DMS79 treated with DMSO at 0.1 percent for 48 hours (cell line): ENCODE measurements around the gene HELZ2.

Experiments used
- DNase-seq: peaks from one replicate; lab custom pipeline; 2025; lab: John Stamatoyannopoulos, UW

The HELZ2 gene

DNA sequence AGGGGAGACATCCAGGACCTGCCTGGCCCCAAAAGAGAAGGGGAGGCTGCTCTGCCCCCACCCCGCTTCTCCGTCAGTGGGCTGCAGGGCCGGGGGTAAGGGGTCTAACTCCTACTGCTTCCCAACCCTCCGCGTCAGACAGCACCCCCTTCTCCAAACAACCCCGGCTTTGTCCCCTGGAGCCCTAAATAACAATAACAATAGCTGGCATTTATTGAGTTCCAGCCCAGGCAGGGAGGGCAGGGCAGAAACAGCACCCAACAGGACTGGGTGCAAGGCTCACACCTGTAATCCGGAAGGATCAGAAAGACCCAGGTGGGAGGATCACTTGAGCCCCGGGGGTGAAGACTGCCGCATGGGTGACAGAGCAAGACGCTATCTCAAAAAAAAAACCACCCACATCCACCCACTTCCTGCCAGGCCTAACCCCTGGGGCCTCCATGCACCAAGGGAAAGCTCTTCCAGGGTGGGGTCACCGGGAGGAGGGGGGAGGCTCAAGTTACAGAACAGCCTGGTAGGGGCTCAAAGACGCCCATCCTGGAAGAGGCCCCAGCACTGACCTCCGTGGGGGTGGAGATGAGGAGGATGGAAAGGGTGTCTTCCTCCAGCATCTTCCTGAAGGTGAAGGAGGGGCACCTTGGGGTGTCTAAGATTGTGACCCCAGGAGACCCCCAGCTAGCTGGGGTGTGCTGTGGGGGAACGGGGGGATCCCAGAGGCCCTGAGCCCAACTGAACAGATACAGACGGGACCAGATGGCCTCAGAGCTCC is 21.4 kb downstream of the HELZ2 start:
- no peak for DNase-seq

DNA sequence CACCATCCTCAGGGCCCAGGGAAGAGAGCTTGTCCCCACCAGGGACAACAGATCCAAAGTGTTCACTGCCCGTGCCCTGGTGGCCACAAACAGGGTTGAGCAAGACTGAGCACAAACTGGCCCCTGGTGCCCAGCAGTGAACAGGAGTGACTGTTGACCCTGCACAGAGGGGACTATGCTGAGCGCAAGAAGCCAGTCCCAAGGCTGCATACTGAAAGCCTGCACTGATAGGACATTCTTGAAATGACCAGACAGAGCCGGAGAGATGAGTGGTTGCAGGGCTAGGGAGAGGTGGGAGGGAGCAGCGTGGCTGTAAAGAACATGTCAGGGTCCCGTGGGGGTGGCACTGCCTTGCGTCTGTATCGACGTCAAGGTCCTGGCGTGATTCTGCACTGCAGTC is 23.0 kb downstream of the HELZ2 start:
- no peak for DNase-seq

DNA sequence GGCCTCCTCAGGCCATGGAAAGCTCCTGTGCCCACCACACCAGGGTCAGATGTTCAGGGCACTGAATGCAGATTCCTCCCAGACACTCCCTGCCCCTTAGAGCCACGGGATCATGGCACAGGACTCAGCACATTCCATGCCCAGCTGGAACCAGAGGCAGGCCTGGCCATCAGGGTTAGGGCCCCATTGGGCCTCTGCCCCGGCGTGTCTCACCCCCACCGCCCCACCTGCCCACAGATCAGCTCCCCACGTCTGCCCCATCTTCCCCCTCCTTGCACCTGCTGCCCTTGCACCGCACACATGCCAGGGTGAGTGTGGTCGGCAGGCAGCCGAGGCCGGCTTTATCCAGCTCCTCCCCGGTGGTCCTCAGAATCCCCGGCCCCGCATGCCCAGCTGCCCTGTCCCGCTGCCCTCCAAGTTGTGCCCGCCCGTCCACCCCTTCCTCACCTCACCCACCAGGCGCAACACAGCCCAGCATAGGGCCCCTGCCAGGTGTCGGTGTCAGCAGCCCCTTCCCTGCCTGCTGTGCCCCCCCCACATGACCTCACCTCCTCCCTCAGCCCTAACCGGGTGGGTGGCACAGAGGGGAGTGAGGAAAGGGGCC is 24.3 kb downstream of the HELZ2 start:
- DNase-seq = no peak

DNA sequence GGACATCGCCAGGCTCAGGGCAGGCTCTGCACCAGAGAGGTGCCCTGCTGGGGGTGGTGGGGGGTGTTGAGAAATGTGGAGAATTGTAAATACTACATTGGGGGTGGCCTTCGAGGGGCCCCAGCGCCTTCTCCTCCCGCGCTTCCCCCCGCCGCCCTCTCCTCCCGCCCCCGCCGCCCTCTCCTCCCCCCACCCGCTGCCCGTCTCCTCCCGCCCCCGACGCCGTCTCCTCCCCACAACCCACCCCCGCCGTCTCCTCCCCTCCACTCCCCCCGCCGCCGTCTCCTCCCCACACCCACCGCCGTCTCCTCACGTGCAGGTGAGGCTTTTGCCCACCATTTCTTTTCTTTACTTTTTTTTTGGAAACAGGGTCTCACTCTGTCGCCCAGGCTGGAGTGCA is 25.0 kb downstream of the HELZ2 start:
- DNase-seq = no peak

DNA sequence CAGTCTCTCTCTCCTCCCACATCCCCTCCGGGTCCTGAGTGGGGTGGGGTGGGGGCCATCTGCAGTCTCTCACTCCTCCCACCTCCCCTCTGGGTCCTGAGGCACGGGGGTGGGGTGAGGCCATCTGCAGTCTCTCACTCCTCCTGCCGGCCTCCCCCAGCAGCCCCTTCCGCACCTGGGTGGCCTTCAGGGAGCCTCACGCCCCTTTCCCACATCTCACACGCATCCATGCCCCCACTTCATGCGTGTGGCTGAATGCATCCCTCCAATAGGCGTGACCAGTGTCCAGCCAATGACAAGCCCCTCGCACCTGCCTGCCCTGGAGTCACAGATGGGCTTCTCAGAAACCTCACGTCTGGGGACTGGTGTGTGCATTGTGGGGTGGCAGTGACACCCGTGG is 25.5 kb downstream of the HELZ2 start:
- no peak for DNase-seq

DNA sequence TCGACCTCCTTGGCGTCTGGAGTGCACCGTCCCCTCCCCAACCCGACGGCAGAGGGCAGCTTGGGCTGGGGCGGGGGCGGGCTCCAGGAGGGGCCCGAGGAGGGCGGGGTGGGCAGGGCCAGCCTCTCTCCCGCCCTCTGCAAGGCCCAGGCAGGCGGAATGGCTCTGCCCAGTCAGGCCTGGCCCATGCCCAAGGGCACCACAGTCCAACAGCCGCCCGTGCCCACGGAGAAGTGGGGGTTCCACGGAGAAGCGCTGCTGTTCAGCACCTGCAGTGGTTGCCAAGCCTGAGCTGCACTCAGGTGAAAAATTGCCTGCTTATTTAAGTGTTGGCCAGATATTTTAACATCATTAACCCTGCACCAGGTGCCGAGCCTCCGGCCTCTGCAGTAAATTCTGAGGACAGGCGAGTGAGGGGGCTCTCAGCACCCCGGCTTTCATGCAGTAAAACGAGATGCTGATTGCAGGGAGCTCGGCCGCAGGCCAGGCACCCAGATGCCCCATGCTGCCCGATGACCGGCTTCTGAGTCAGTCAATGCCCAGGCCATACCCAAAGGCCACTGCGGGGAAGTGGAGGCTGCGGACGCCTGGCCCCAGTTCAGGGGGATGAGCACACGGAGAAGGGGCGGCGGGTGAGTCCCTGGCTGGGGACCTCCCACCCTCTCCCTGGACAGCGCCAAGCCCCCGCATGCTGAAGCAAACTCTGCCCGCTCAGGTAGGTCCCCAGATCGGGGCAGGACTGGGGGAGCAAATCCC is 26.1 kb downstream of the HELZ2 start, which contains the start of gene SRMS:
Gene SRMS (minus strand): TSS at position 25 of the 756 bp plus-strand sequence. CDS start 286 bp downstream, outside the sequence.
- no peak for DNase-seq

GRCh38 chr20:63546956-63547724 is 26.9 kb downstream of the HELZ2 start:
- DNase-seq = no peak

DNA sequence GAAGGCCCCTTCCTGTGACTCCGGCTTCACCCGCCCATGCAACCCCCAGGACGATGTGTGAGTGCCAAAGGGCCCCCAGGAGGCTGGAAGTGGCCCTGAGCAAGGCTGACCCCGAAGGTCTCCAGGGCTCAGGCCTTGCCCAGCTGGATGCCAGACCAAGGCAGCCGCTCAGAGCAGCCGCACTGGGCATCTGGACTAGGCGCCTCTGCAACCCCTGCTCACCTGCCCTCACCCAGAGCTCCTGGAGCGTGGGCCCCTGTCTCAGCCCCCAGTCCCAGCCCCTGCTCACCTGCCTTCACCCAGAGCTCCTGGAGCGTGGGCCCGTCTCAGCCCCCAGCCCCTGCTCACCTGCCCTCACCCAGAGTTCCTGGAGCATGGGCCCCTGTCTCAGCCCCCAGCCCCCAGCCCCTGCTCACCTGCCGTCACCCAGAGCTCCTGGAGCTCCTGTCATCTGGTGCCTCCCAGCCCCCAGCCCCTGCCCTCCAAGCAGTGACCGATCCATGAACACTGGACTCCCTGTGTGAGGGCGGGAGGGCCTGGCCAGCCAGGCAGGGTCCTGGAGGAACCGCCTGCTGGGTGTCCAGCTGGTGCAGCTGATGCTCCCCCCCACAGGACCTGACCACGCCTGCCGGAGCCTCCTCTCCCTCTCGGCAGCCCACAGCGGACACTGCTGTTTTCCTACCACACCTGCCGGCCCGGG is 27.6 kb downstream of the HELZ2 start:
- no peak for DNase-seq

DNA sequence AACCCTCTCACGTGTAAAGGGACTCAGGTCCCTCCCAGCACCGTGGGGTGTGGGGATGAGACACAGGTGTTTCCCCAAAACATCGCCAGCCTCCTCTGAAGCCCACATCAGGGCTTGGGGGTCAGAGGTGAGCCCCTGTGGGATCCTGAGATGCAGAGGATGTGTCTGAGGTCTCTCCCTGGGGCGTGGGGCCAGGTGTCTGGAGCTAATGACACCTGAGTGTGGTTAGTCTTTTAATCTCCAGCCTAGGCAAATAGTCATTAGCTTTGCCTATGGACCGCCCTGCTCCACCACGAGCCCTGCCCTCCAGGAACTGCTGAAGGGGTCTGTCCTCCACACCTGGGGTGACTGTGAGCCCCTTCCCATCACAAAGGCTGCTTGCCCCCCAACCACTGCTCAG is 28.2 kb downstream of the HELZ2 start:
- no peak for DNase-seq

GRCh38 chr20:63544958-63545516 is 29.0 kb downstream of the HELZ2 start:
- no peak for DNase-seq

- DNase-seq = no peak
Measured at GRCh38 chr20:63544241-63544957, 29.6 kb downstream of the HELZ2 start.

DNA sequence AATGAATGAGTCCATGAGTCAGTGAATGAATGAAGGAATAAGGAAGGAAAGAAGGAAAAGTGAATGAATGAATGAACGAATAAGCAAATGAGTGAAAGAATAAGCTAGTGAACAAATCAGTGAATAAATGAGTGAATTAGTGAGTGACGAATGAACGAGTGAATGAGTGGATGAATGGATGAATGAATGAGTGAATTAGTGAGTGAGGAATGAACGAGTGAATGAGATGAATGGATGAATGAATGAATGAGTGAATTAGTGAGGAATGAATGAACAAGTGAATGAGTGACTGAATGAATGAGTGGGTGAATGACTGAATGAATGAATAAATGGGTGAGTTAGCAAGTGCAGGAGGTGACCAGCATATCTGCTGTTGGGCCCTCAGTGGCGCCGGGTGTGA is 30.3 kb downstream of the HELZ2 start:
- DNase-seq = no peak

- DNase-seq = no peak
Measured at GRCh38 chr20:63543131-63543530, 30.9 kb downstream of the HELZ2 start.

DNA sequence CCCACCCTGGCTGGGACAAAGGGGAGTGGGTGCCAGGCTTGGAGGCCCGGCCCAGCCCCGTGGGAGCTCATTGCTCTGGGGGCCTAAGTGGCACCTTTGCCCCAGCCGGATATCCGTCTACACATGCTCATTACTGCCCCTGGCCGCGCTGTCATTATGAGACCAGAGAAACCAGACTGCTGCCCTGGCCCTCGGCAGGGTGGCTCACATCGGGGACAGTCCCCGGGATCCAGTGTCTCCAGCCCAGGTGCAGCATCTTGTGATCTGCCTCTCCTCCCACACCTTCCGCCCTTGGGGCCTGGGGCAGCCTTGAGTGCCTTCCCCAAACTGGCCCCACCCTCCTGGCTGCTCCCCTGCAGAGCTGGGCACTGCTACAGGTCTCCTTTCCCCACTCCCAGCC is 31.3 kb downstream of the HELZ2 start:
- DNase-seq = no peak

GRCh38 chr20:63542031-63542559 is 31.9 kb downstream of the HELZ2 start:
- DNase-seq = no peak

GRCh38 chr20:63541371-63541770 is 32.7 kb downstream of the HELZ2 start:
- no peak for DNase-seq

DNA sequence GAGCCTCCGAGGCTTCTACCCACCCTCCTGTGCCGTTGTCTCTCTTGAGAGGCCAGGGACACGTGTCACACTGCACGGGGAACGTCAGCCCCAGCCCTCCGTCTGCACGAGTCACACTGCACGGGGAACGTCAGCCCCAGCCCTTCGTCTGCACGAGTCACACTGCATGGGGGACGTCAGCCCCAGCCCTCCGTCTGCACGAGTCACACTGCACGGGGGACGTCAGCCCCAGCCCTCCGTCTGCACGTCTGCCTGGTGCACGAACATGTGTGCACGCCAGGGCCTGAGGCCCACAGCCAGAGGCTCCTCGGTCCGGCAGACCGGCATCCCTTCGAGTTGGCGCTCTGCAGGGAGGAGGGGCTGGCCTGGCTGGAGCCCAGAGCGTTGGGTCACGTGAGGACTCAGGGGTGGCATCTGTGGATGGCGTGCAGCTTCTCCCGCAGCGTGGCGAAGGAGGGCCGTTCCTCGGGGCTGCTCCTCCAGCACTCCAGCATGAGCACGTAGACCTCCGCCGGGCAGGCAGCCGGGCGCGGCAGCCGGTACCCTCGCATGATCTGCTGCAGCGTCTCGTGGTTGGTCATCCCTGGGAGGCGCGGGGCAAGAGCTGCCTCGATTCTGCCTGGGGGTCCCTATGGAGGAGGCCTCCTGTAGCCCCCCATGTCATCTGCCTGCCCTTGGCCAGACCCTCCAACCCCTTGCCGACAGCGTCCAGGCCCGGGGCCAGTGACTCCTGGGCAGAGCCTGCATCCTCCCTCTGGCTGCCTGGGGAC is 33.4 kb downstream of the HELZ2 start:
- no peak for DNase-seq

DNA sequence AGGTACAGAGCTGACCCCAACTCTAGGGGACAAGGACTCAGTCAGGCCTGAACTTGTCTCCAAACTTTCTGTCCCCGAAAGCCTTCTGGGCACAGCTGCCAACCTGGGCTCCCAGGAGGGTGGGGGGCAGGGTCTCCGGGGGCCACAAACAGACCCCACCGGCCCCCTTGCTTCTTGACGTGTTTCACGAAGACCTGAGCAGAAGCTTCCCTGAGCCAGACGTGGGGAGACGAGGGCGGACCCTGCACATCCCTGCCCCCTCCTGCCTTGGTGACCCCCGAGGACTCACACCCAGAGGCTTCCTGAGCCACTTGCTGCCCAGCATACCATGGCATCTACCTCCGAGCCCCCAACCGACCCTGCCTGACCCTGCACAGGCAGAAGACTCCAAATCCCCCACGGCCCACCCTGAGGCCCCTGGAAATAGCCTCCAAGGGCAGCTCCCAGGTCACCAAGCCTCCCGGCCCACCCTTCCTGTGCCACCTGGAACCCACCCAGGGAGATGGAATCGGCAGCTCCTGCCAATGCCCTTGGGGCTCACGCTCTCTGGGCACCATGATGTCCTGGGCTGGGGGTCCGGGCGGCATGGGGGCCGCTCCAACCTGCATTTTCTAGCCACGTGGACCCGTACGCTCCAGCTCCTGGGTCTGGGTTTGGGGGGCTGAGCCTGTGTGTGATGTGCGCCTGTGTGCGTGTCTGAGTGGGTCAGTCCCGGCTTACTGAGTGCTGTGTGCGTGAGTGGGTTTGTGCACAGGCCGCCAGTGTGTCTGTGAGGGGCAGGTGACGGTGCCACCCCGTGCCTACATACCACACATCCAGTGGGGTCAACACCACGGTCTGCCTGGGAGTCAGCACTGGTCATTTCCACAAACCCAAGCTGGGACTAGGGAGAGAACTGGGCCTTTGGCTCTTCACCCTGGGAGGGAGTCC is 34.3 kb downstream of the HELZ2 start:
- DNase-seq = no peak

- DNase-seq = no peak
Measured at GRCh38 chr20:63539092-63539430, 35.0 kb downstream of the HELZ2 start.
